GM23248 (cell line): Measurements from ENCODE around the gene MOV10.

Experiments
- EZH2 ChIP-seq: fragments of 200-600 bp; sonication (generic); IDR thresholded peaks from 2 replicates; pipeline ENCODE4 v1.6.1; 2018; ENCODE audit warnings: antibody characterized with exemption, mild to moderate bottlenecking; ENCODE audit not compliant: insufficient read depth, poor library complexity, severe bottlenecking
- EZH2phosphoT487 ChIP-seq: fragments of 200-600 bp; sonication (generic); IDR thresholded peaks from 2 replicates; pipeline ENCODE4 v1.6.1; 2018; ENCODE audit warnings: antibody characterized with exemption, moderate library complexity, mild to moderate bottlenecking, low read depth; ENCODE audit not compliant: insufficient read depth

GRCh38 chr1:112707221-112708001 lies 33.0 kb downstream of the MOV10 start:
- TF ChIP-seq EZH2phosphoT487 (no peak), EZH2 (no peak)
